Stimulated activated CD8-positive, alpha-beta memory T cell treated with anti-CD3 and anti-CD28 coated beads, Interleukin-12 subunit alpha, Interleukin-12 subunit beta, amount 100 ng/mL, for 24 hours (primary cell): ENCODE measurements around the gene HELLS.
"Not testable (repeated sequence)": the region's sequence is repeated elsewhere in the genome, so short reads cannot be mapped to it uniquely, and the experiment has no call there.

Experiments used
- DNase-seq: peaks from one replicate; pipeline ENCODE4 v3.0.0-alpha.2; 2020; ENCODE audit errors: extremely low read depth

The HELLS gene

DNA sequence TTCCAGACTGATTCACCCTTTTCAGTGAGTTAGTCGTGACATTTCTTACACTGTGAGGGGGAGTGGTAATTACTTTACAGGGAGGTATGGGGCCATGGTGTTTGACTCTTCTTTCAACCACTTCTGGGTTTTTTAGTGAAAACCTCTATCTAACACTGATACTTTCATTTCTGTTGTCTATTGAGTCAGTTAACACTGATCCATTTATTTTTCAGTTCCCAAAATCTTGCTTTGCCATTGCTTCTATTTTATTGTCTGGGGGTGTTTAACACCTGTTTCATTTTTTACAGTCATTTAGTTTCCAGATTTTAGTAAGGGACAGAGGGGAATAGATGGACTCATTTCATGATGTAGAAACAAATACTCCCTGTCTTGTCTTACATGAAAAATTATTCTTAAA, 61.5 kb downstream of the HELLS start:
- DNase-seq, result no peak

DNA sequence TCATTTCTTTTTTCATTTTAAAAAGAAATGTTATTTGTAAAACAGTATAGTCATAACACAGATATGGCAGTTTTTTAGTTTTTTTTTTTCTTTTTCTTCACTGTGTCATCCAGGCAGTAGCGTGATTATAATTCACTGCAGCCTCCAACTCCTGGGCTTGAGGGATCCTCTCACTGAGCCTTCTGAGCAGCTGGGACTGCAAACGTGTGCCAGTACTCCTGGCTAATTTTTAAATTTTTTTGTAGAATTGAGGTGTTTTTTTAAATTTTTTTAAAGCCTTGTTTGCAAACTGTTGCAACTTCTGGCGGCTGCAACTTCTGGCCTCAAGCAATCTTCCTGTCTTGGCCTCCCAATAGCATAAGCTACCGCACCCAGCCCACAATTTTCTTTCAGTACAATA, 63.0 kb downstream of the HELLS start:
- DNase-seq, result no peak

DNA sequence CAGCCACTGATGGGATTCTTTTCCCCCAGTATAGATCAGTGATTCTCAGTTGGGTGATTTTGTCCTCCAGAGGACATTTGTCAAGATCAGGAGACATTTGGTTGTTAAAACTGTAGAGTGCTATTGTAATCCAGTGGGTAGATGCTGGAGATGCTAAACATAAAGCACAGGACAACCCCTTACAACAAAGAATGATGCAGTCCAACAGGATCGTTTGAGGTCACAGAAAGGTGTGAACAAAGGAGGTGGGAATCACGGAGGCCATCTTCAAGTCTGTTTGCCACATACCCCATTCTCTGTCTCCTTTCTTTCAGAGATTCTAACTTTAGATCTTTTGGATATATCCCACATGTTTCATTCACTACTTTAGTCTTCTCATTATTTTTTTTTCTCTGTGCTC, 69.0 kb downstream of the HELLS start:
- DNase-seq, result no peak

DNA sequence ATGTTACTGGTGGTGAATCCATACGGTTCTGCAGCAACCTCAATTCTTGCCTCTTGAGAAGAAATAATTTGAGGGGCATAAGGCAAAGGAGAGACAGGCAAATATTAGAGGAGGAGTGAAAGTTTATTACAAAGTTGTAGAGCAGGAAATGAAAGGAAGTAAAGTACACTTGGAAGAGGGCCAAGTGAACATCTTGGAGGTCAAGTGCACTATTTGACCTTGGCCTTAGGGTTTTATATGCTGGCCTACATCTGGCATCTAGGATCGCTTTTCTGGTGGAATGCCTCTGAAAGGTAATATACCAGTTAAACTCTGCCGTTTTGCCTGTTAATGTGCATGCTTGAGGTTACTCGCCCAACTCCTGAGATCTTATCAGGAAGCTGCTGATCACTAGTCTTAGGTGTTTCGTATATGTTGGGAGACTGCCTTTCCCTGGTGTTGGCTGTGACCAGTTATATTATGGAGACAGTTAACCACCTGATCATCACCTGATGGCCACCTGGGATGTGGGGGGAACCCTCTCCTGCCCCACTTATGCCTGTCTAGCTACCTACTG, 71.9 kb downstream of the HELLS start:
- DNase-seq, result no peak

DNA sequence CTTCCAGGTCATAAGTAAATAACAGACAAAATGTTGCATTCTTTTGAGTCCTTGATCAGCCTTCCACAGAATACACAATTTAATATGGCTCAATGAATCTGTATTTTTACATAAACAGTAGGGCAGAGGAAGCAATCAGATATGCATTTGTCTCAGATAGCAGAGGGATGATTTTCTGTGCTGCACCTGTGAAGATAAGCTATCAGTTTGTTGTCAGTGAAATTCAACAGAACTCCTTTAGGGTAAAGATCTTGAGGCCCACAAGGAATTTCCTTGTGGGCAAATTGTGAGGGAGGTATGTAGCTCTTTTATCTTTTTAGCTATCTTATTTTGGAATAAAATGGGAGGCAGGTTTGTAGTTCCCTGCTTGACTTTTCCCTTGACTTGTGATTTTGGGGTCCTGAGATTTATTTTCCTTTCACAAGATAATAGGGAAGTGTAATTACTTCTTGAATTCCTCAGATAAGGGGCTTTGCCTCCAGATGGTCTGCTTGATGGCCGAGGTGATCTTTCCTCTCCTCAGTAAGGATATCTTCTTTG, 77.1 kb downstream of the HELLS start:
- no peak for DNase-seq

DNA sequence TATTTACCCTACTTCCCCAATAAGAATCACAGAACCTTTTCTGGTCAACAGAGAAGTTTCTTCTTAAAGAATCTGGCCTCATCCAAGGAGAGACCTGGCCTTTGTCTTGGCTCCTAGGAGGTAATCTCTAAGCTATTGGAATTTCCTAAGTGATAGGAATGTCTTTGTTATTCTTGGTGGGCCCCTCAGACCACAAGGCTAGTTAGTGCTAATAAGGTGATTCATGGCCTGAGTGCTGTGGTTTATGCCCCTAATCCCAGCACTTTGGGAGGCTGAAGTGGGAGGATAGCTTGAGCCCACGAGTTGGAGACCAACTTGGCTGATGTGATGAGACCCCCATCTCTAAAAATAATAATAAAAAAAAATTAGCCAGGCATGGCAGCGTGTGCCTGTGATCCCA, 78.0 kb downstream of the HELLS start:
- no peak for DNase-seq

DNA sequence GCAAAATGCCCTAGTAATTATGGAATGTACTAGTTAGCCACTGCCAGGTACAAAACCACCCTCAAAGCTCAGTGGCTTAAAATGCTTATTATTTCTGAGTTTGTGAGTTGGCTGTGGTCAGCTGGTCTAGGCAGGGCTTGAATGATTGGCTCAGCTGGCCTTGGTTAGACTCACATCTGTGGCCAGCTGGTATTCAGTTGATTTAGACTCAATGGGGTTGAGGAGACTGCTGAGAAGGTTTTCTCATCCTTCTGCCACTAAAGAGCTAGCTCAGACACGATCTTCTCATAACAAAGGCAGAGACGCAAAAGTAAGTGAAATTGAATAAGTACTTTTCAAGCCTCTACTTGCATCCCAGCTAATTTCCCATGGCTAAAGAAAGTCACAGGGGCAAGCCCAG, 80.9 kb downstream of the HELLS start:
- DNase-seq, result no peak

DNA sequence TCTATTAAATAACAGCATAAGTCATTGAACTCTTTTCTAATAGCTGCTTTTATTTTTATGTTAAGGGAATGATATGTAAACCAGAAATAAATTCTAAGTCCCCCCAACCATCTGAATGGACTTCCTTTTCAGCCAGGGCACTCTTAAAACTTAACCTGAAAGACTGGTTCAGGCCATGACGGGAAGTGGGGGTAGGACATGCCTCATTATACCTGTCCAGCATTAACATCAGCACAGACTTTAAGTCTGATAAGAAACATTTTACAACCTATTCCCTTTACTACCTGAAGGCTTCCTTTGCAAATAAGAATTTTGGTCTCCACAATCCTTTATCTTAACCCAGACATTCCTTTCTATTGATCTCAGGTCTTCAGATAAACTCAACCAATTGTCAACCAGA, 81.9 kb downstream of the HELLS start:
- DNase-seq, result no peak

DNA sequence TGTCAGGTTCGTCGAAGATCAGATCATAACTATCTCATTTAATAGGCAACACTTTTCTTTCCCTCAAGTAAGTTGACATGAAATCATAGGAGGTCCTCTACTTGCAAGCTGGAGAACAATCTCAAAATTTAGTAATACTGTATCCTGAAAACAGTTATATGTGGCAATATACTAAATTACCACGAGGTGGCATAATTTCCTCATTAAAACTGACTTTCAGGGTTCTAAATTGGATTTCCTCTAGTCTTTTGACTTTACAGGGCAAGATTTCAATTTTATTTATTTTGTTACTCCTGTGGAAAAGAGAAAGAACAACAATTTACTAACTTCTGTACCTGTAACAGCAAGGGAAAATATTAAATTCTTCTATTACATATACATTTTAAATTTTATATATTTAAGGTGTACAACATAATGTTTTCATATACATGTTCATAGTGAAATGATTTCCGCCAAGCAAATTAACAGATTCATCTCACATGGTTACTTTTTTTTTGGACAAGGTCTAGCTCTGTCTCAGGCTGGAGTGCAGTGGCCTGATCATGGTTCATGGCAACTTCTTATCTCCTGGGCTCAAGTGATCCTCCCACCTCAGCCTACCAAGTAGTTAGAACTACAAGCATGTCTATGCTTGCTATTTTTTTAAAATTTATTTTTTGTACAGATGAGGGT, 84.6 kb downstream of the HELLS start:
- no peak for DNase-seq

DNA sequence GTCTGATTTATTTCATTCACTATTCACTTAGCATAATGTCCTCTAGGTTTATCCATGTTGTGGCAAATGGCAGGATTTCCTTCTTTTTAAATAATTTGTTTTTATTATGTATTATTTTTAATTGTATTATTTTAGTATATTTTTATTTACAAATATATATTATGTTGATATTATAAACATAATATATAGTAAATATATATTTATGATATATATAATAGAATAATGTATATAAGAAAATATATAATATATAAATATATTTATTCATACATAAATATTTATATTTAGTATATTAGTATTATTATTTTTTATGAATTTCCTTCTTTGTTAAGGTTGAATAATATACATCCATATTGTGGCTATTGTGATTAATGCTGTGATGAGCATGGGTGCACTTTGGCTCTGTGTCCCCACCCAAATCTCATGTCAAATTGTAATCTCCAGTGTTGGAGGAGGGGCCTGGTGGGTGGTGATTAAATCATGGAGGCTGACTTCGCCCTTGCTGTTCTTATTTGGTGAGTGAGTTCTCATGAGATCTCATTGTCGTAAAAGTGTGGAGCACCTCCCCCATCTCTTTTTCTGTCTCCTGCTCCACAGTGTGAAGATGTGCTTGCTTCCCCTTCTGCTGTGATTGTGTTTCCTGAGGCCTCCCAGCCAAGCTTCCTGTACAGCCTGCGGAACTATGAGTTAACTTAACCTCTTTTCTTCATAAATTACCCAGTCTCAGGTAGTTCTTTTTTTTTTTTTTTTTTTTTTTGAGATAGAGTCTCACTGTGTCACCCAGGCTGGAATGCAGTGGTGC, 85.7 kb downstream of the HELLS start:
- no peak for DNase-seq

DNA sequence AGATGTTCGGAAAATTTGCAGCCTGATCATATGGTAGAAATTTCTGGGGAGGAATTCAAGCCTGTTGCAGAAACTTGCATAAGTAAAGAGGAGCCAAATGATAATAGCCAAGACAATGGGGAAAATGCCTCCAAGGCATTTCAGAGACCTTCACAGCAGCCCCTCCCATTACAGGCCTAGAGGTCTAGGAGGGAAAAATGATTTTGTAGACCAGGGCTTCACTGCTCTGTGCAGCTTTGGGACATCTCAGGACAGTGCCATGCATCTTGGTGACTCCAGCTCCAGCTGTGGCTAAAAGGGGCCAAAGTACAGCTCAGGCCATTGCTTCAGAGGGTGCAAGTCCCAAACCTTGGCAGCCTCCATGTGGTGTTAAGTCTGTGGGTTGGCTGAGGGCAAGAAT, 87.4 kb downstream of the HELLS start:
- DNase-seq, result no peak

DNA sequence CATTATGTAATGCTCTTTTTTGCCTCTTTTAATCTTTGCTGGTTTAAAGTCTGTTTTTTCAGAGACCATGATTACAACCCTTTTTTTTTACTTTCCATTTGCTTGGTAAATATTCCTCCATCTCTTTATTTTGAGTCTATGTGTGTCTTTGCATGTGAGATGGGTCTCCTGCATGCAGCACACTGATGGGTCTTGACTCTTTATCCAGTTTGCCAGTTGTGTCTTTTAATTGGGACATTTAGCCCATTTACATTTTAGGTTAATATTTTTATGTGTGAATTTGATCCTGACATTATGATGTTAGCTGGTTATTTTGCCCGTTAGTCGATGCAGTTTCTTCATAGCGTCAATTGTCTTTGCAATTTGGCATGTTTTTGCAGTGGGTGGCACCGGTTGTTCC, 92.5 kb downstream of the HELLS start:
- DNase-seq, result not testable (repeated sequence)

DNA sequence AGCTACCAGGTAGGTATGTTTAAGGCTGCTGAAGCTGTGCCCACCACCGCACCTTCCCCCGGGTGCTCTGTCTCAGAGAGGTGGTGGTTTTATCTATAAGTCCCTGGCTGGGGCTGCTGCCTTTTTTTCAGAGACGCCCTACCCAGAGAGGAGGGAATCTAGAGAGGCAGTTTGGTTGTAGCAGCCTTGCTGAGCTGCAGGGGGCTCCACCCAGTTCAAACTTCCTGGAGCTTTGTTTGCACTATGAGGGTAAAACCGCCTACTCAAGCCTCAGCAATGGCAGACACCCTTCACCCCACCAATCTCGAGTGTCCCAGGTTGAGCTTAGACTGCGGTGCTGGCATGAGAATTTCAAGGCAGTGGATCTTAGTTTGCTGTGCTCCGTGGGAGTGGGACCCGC, 94.3 kb downstream of the HELLS start:
- no peak for DNase-seq

DNA sequence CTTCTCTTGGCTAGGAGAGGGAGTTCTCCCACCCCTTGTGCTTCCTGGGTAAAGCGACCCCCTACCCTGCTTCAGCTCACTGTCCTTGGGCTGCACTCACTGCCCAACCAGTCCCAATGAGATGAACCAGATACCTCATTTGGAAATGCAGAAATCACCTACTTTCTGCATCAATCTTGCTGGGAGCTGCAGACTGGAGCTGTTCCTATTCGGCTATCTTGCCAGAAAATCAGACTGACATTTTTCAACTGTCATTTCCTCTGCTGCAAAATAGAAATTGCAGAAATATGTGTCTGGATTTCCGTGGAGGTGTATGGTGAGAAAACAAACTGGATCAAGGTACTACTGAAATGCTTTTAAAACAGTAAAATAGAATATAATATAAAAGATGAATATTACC, 95.0 kb downstream of the HELLS start:
- no peak for DNase-seq

DNA sequence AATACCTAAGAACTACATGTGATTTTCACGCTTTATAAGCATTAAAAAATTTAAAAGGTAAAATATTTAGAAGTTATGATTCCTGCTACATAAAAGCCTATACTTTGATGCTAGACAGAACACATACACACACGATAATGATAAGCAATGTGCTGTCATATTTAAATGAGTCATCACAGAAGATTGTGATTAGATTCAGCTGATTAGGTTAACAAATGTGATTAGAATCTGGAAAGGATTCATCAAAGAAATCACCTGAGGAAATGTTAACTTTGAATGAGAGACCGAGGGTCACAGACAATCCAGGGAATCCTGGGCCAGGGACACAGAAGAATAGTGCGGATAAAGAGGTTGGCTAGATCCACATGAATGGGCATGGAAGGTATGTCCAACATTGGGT, 95.9 kb downstream of the HELLS start:
- DNase-seq, result no peak

DNA sequence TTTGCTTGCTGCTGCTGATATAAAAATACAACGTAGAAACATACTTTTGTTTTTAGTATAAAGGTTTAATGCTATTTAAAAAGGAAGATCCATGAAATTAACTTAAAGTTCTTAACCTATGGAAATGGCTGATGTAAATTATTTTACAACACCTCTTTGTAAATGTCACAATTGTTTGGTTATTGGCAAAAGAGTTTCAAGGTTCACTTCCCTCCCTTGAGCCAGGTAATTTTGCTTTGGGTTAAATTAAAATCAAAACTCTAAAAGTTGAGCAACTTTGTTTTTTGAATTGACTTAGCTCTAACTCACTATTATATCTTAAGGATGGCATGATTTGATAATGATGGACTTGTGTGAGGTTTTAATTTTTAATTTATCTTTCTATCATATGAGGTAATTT, 98.8 kb downstream of the HELLS start:
- no peak for DNase-seq

DNA sequence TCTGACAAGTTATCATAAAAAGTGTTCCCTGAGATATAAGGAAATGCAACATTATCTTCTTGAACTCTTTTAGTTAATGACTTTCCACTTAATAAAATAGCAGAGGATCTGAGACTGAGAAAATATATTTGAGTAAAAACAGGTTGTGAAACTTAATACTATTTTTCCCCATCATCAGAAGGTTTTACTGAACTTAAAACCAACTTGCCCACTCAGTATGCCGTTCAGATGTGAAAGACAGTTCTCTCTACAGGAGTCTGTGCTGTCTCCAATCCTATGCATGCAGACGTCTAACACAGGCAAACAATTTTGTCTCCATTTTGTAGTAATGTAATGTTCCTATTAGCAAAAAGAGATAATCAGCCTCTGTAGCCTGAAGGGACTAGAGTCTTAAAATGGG, 99.7 kb downstream of the HELLS start:
- DNase-seq, result no peak
